MCF 10A (cell line): ENCODE data around the gene PRRG4. TPM values are rescaled to one million over a fixed set of nuclear protein-coding genes. Genes with fewer than 3 reads are reported as not detected.

ENCODE experiments used
- BruUV-seq: library from RNA; stranded (reverse); fragments of 400-500 nt; replicated peaks from 2 replicates; lab custom pipeline; 2021; lab: Mats Ljungman, UMichigan
- CTCF ChIA-PET: fragments of 300-600 bp; sonication (Branson Sonifier 250); formaldehyde crosslinking; extraction: SDS; loops from one replicate; lab custom pipeline; 2021; ENCODE audit warnings: antibody characterized with exemption, inconsistent platforms; lab: Yijun Ruan, JAX
- POLR2A ChIA-PET: fragments of 300-600, 350-650 bp; sonication (Branson Sonifier 250); formaldehyde crosslinking; extraction: SDS; loops from one replicate; lab custom pipeline; 2020; ENCODE audit warnings: antibody characterized with exemption, inconsistent platforms; lab: Yijun Ruan, JAX
- DNase-seq: peaks from one replicate; pipeline ENCODE4 v3.0.0-alpha.2; 2018; ENCODE audit not compliant: unreplicated experiment
- H3K27ac Mint-ChIP-seq: one replicate; pipeline ENCODE4 v1.8.0; 2022; ENCODE audit warnings: mild to moderate bottlenecking, low read depth, mixed read lengths; ENCODE audit not compliant: unreplicated experiment
- H3K27me3 Mint-ChIP-seq: one replicate; pipeline ENCODE4 v1.8.0; 2022; ENCODE audit warnings: mixed read lengths; ENCODE audit not compliant: insufficient read depth, unreplicated experiment
- H3K36me3 Mint-ChIP-seq: one replicate; pipeline ENCODE4 v1.8.0; 2022; ENCODE audit warnings: mild to moderate bottlenecking, moderate library complexity, mixed read lengths; ENCODE audit not compliant: insufficient read depth, unreplicated experiment
- H3K4me1 Mint-ChIP-seq: one replicate; pipeline ENCODE4 v1.8.0; 2022; ENCODE audit warnings: mixed read lengths; ENCODE audit not compliant: insufficient read depth, unreplicated experiment
- H3K4me3 Mint-ChIP-seq: one replicate; pipeline ENCODE4 v1.8.0; 2022; ENCODE audit warnings: mild to moderate bottlenecking, moderate library complexity, mixed read lengths; ENCODE audit not compliant: unreplicated experiment
- H3K9me3 Mint-ChIP-seq: one replicate; pipeline ENCODE4 v1.8.0; 2022; ENCODE audit warnings: mixed read lengths; ENCODE audit not compliant: unreplicated experiment
- intact Hi-C: fragments of 100-400 bp; cut with micrococcal nuclease; formaldehyde crosslinking; loops from 2 replicates; pipeline ENCODE4 v1.14.1; 2022
- total RNA-seq: library from RNA; stranded (reverse); gene quantifications from 2 replicates; pipeline ENCODE4 v1.2.3, GENCODE V29; 2022
- TF ChIP-seq, protein P1 (sequence below): fragments of 200-600 bp; IDR thresholded peaks from one replicate; pipeline ENCODE4 v1.8.0; 2022; ENCODE audit warnings: antibody characterized with exemption, mild to moderate bottlenecking; ENCODE audit not compliant: unreplicated experiment

Gene PRRG4
- total RNA-seq, 1 experiment from 2014 or later: 1.1 TPM

DNA sequence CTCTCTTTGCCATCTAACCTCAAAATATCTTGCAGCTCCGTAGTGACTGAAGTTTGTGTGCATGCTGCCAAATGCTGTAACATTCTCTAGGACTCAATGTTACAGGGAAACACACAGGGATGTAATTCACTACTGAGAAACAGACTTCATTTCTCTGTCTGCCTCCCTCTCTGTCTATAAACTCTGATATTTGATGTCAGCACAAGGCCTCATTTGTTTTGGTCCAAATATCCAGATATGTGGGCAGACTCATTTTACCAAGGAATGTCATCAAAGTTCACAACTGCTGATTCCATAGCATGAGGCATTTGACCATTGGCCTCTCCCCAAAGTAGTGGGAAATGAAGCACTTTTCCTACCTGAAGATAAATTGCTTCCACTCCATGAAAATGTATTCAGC lies 2.5 kb upstream of the PRRG4 start:
- intact Hi-C loops: loop anchor here (5.0 kb wide), 1 partner anchor 65 kb away; the partner anchor contains the start of gene QSER1
- CTCF ChIA-PET: interaction anchor here (1.5 kb wide), 1 partner anchor 17 kb away, joined by 8 read pairs; no protein-coding TSS in a partner anchor
- Mint-ChIP-seq H3K9me3 (no peaks in the 10 kb centered on the region), H3K4me1 (peaks cover 1% of the 10 kb centered on the region), H3K4me3 (no peak overlapping the region), H3K27ac (no peak overlapping the region), H3K27me3 (no peaks in the 10 kb centered on the region), H3K36me3 (no peaks in the 10 kb centered on the region)
- BruUV-seq: no TSS peak
- DNase-seq: no peak
- TF ChIP-seq, protein P1, sequence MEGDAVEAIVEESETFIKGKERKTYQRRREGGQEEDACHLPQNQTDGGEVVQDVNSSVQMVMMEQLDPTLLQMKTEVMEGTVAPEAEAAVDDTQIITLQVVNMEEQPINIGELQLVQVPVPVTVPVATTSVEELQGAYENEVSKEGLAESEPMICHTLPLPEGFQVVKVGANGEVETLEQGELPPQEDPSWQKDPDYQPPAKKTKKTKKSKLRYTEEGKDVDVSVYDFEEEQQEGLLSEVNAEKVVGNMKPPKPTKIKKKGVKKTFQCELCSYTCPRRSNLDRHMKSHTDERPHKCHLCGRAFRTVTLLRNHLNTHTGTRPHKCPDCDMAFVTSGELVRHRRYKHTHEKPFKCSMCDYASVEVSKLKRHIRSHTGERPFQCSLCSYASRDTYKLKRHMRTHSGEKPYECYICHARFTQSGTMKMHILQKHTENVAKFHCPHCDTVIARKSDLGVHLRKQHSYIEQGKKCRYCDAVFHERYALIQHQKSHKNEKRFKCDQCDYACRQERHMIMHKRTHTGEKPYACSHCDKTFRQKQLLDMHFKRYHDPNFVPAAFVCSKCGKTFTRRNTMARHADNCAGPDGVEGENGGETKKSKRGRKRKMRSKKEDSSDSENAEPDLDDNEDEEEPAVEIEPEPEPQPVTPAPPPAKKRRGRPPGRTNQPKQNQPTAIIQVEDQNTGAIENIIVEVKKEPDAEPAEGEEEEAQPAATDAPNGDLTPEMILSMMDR: no peak
- POLR2A ChIA-PET: interaction anchor here (1.4 to 9.1 kb wide), 2 partner anchors 11 to 67 kb away, joined by 3 to 76 read pairs; partner anchors contain the start of gene QSER1

DNA sequence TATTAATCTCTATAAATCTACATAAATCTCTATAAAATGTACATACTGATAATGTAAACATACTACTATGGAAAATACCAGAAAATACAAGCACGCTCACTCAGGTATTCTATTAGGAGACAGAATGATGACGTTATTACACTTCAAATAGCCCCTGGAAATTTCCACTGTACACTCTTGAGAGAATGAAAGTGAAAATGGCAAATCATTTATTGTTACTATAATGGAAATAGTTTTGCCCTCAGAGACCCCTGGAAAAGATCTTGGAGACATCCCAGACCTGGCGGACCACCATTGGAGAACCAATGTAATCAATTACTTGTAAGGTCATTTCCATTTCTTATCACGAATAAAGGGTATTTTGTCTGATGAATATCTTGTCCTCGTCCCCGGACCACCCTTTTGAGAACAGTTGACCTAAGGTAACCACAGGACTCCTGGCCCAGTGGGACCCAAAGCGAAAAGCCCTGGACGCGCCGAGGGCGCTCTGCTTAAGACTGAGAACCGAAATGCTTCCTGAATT lies 509 bp upstream of the PRRG4 start:
- H3K27ac Mint-ChIP-seq: peak overlapping the region; percentile 81

DNA sequence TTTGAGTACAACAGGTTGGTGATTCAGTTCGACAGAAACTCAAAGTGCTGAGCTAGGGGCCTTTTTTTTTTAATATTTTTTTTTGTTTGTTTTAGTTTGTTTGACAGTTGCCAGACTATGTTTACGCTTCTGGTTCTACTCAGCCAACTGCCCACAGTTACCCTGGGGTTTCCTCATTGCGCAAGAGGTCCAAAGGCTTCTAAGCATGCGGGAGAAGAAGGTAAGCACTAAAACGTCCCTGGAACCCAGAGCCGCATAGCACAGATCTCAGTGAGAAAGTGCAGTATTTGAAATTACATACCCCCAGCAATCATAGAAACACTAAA lies 649 bp downstream of the PRRG4 start:
- ChIA-PET POLR2A (interaction anchor here (0.6 to 9.1 kb wide), 6 partner anchors 8 to 280 kb away, joined by 3 to 76 read pairs (median 6); partner anchors contain the start of gene QSER1), CTCF (interaction anchor here (1.0 to 1.3 kb wide), 2 partner anchors 38 to 63 kb away, joined by 3 to 7 read pairs; partner anchors contain the start of gene QSER1)
- H3K27me3 Mint-ChIP-seq: no peaks in the 10 kb centered on the region
- no peaks in the 10 kb centered on the region for H3K36me3 Mint-ChIP-seq
- DNase-seq: peak; percentile 80
- no peaks in the 10 kb centered on the region for H3K9me3 Mint-ChIP-seq
- TF ChIP-seq, protein P1: no peak
- intact Hi-C loops: no loop called here
- no peaks in the 10 kb centered on the region for H3K4me1 Mint-ChIP-seq
- peak overlapping the region; percentile 81 for H3K4me3 Mint-ChIP-seq
- TSS peak; percentile 54 for BruUV-seq
- H3K27ac Mint-ChIP-seq: peak overlapping the region; percentile 12

More for the DNA sequence above, 509 bp upstream of the PRRG4 start:
- no peak for DNase-seq
- peak overlapping the region; percentile 81 for H3K4me3 Mint-ChIP-seq
- POLR2A ChIA-PET: interaction anchor here (0.6 to 9.1 kb wide), 7 partner anchors 9 to 144 kb away, joined by 3 to 76 read pairs (median 5); partner anchors contain the start of gene QSER1
- CTCF ChIA-PET: interaction anchor here (0.9 kb wide), 1 partner anchor 21 kb away, joined by 4 read pairs; no protein-coding TSS in a partner anchor
- no peaks in the 10 kb centered on the region for H3K36me3 Mint-ChIP-seq
- BruUV-seq: no TSS peak
- H3K9me3 Mint-ChIP-seq: no peaks in the 10 kb centered on the region
- H3K27me3 Mint-ChIP-seq: no peaks in the 10 kb centered on the region
- intact Hi-C loops: loop anchor here (5.0 kb wide), 1 partner anchor 63 kb away; the partner anchor contains the start of gene QSER1
- TF ChIP-seq, protein P1: no peak
- H3K4me1 Mint-ChIP-seq: no peaks in the 10 kb centered on the region

DNA sequence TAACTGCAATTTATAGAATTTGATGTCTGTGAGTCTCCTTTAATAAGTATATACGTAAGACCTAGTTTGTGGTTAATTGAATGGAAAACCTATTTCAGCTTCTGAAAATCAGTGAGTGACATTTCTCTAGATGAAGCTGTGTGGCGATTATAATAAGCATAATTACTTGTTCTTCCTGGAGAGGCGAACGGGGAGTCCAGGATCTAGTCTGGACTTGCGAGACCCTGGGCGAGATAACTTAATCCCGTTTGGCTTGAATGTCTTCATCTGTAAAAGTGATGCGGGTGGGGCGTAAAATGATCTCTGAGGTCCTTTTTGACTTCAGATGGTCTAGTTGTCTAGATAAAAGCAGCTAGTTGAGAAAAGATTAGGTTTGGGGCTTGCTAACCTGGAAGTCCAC lies 1.1 kb downstream of the PRRG4 start:
- CTCF ChIA-PET: interaction anchor here (1.0 to 1.3 kb wide), 2 partner anchors 38 to 62 kb away, joined by 3 to 7 read pairs; partner anchors contain the start of gene QSER1
- H3K36me3 Mint-ChIP-seq: no peaks in the 10 kb centered on the region
- TF ChIP-seq, protein P1: no peak
- BruUV-seq: no TSS peak
- peak; percentile 25 for DNase-seq
- H3K4me1 Mint-ChIP-seq: no peaks in the 10 kb centered on the region
- intact Hi-C loops: no loop called here
- H3K27me3 Mint-ChIP-seq: no peaks in the 10 kb centered on the region
- peak overlapping the region; percentile 81 for H3K4me3 Mint-ChIP-seq
- peak overlapping the region; percentile 12 for H3K27ac Mint-ChIP-seq
- POLR2A ChIA-PET: interaction anchor here (0.6 to 9.1 kb wide), 6 partner anchors 8 to 280 kb away, joined by 3 to 76 read pairs (median 6); partner anchors contain the start of gene QSER1
- no peaks in the 10 kb centered on the region for H3K9me3 Mint-ChIP-seq
